H1 (cell line): ENCODE data around the gene NOBOX. TPM values are rescaled to one million over a fixed set of nuclear protein-coding genes. Genes with fewer than 3 reads are reported as not detected.

Experiments used
- CTCF ChIA-PET: fragments of 300-600 bp; sonication (Branson Sonifier 250); formaldehyde crosslinking; loops from one replicate; lab custom pipeline; 2021; ENCODE audit not compliant: partially characterized antibody; lab: Charles Lee
- POLR2A ChIA-PET: fragments of 300-600 bp; sonication (Branson Sonifier 250); formaldehyde crosslinking; loops from one replicate; lab custom pipeline; 2021; ENCODE audit warnings: inconsistent platforms; ENCODE audit not compliant: partially characterized antibody; lab: Charles Lee
- DNase-seq, 2 experiments: peaks; one replicate each; pipeline versions ENCODE4 v3.0.0 to v3.0.0-alpha.2; 2010 to 2022; ENCODE audit warnings: low spot score in 2 of 2, low read depth in 1 of 2, mixed read lengths in 1 of 2
- FAIRE-seq: peaks from 2 replicates; lab custom pipeline; 2011; peaks lifted over from hg19 to GRCh38; lab: Jason Lieb, UNC
- H2AFZ ChIP-seq: 2 replicates; pipeline ENCODE4 v1.8.1; 2012; ENCODE audit warnings: low read length, inconsistent platforms
- H2AK5ac ChIP-seq: 2 replicates; pipeline ENCODE4 v1.6.1; 2013; ENCODE audit warnings: low read depth, low read length
- H2BK120ac ChIP-seq: replicated peaks from 2 replicates; pipeline ENCODE3; 2013; ENCODE audit warnings: low read depth, low read length, inconsistent platforms
- H2BK12ac ChIP-seq: 2 replicates; pipeline ENCODE4 v1.6.1; 2013; ENCODE audit warnings: low read depth, low read length
- H2BK15ac ChIP-seq: 2 replicates; pipeline ENCODE4 v1.6.1; 2013; ENCODE audit warnings: low read length
- H2BK20ac ChIP-seq: 2 replicates; pipeline ENCODE4 v1.6.1; 2013; ENCODE audit warnings: low read length
- H2BK5ac ChIP-seq: 2 replicates; pipeline ENCODE4 v1.6.1; 2013; ENCODE audit warnings: low read depth, low read length
- H3K14ac ChIP-seq: 2 replicates; pipeline ENCODE4 v1.6.1; 2013; ENCODE audit warnings: inconsistent platforms; ENCODE audit not compliant: insufficient read length
- H3K18ac ChIP-seq: 2 replicates; pipeline ENCODE4 v1.6.1; 2013; ENCODE audit warnings: low read length; ENCODE audit errors: extremely low read depth
- H3K23ac ChIP-seq: 2 replicates; pipeline ENCODE4 v1.6.1; 2013; ENCODE audit warnings: inconsistent platforms; ENCODE audit not compliant: insufficient read length
- H3K23me2 ChIP-seq: 2 replicates; pipeline ENCODE4 v1.6.1; 2013; ENCODE audit warnings: low read depth, low read length
- H3K27ac ChIP-seq: 2 replicates; pipeline ENCODE4 v1.6.1; 2011; ENCODE audit warnings: low read depth, low read length, inconsistent platforms
- H3K27me3 ChIP-seq, 4 experiments: replicated peaks in 1 of 4; 1 replicate in 1 of 4; 2 replicates in 3 of 4; pipeline versions ENCODE4 v1.6.1 to v1.8.1; 2011 to 2013; ENCODE audit warnings: low read length in 3 of 4, mild to moderate bottlenecking in 3 of 4, inconsistent platforms in 2 of 4, mixed read lengths in 2 of 4, moderate library complexity in 1 of 4; ENCODE audit not compliant: control insufficient read depth in 3 of 4, insufficient read depth in 3 of 4; ENCODE audit errors: extremely low read depth in 1 of 4
- H3K36me3 ChIP-seq, 4 experiments: 2 replicates each; pipeline versions ENCODE4 v1.6.1 to v1.8.1; 2011 to 2013; ENCODE audit warnings: mild to moderate bottlenecking in 4 of 4, low read length in 3 of 4, moderate library complexity in 2 of 4, control low read depth in 1 of 4, inconsistent platforms in 1 of 4; ENCODE audit not compliant: insufficient read depth in 4 of 4, control insufficient read depth in 2 of 4
- H3K4ac ChIP-seq: replicated peaks from 2 replicates; pipeline ENCODE3; 2013; ENCODE audit warnings: low read length, low read depth, mixed read lengths, inconsistent platforms; ENCODE audit not compliant: insufficient read length
- H3K4me1 ChIP-seq, 4 experiments: replicated peaks in 1 of 4; 1 replicate in 1 of 4; 2 replicates in 3 of 4; pipeline versions ENCODE4 v1.6.1 to v1.8.1; 2011 to 2013; ENCODE audit warnings: low read length in 3 of 4, inconsistent platforms in 2 of 4, mixed read lengths in 1 of 4; ENCODE audit not compliant: insufficient read depth in 4 of 4, control insufficient read depth in 3 of 4
- H3K4me2 ChIP-seq, 2 experiments: 2 replicates each; pipeline versions ENCODE4 v1.6.1 to v1.8.1; 2011 to 2013; ENCODE audit warnings: low read depth in 2 of 2, low read length in 2 of 2, control low read depth in 1 of 2, inconsistent platforms in 1 of 2, mild to moderate bottlenecking in 1 of 2; ENCODE audit not compliant: insufficient read depth in 1 of 2
- H3K4me3 ChIP-seq, 4 experiments: fragments of 200-600, 300-600 bp in 1 of 4; sonication (generic), shearing (Covaris generic), sonication (Bioruptor Twin) in 1 of 4; 2 replicates each; pipeline versions ENCODE4 v1.5.1 to v1.8.1; 2011 to 2016; ENCODE audit warnings: low read length in 4 of 4, low read depth in 3 of 4, control low read depth in 2 of 4, inconsistent platforms in 2 of 4, mild to moderate bottlenecking in 2 of 4, mixed read lengths in 1 of 4, moderate library complexity in 1 of 4; ENCODE audit not compliant: insufficient read depth in 2 of 4; ENCODE audit errors: extremely low read depth in 1 of 4
- H3K56ac ChIP-seq: replicated peaks from 2 replicates; pipeline ENCODE3; 2013; ENCODE audit warnings: low read depth, mild to moderate bottlenecking, mixed read lengths, low read length, inconsistent platforms; ENCODE audit not compliant: insufficient read length
- H3K79me1 ChIP-seq: 2 replicates; pipeline ENCODE4 v1.6.1; 2013; ENCODE audit warnings: low read depth, low read length, control low read depth
- H3K79me2 ChIP-seq, 2 experiments: 2 replicates each; pipeline versions ENCODE4 v1.6.1 to v1.8.1; 2012 to 2013; ENCODE audit warnings: low read length in 2 of 2, mild to moderate bottlenecking in 2 of 2, inconsistent platforms in 1 of 2; ENCODE audit not compliant: insufficient read depth in 2 of 2, control insufficient read depth in 1 of 2
- H3K9ac ChIP-seq, 4 experiments: replicated peaks in 1 of 4; 1 replicate in 1 of 4; 2 replicates in 3 of 4; pipeline versions ENCODE4 v1.6.1 to v1.8.1; 2011 to 2013; ENCODE audit warnings: low read depth in 3 of 4, low read length in 3 of 4, control low read depth in 2 of 4, mild to moderate bottlenecking in 2 of 4, moderate library complexity in 2 of 4, inconsistent platforms in 1 of 4; ENCODE audit errors: extremely low read depth in 1 of 4
- H3K9me3 ChIP-seq, 2 experiments: 2 replicates each; pipeline versions ENCODE4 v1.6.1 to v1.8.1; 2012 to 2013; ENCODE audit warnings: mild to moderate bottlenecking in 2 of 2, moderate library complexity in 2 of 2, control low read depth in 1 of 2, inconsistent platforms in 1 of 2, low read depth in 1 of 2, low read length in 1 of 2, mixed read lengths in 1 of 2; ENCODE audit not compliant: insufficient read depth in 2 of 2
- H4K20me1 ChIP-seq, 2 experiments: replicated peaks in 1 of 2; 2 replicates each; pipeline versions ENCODE3 to v1.8.1; 2011 to 2013; ENCODE audit warnings: inconsistent platforms in 2 of 2, low read length in 2 of 2, mild to moderate bottlenecking in 1 of 2; ENCODE audit not compliant: insufficient read depth in 2 of 2, control insufficient read depth in 1 of 2
- H4K5ac ChIP-seq: 2 replicates; pipeline ENCODE4 v1.6.1; 2013; ENCODE audit warnings: low read length, low read depth, mixed read lengths, inconsistent platforms; ENCODE audit not compliant: insufficient read length
- H4K8ac ChIP-seq: 2 replicates; pipeline ENCODE4 v1.8.0; 2013; ENCODE audit warnings: mild to moderate bottlenecking, moderate library complexity, low read length, inconsistent platforms; ENCODE audit not compliant: insufficient read depth; ENCODE audit errors: extremely low read depth
- H4K91ac ChIP-seq: replicated peaks from 2 replicates; pipeline ENCODE3; 2013; ENCODE audit warnings: low read length, mixed read lengths, inconsistent platforms; ENCODE audit not compliant: insufficient read length
- CTCF ChIP-seq, 3 experiments: IDR thresholded peaks; 1 replicate in 2 of 3; 2 replicates in 1 of 3; pipeline versions ENCODE4 v1.5.1 to v1.6.1; 2011; ENCODE audit warnings: low read length in 3 of 3, mild to moderate bottlenecking in 3 of 3, inconsistent platforms in 2 of 3, low read depth in 1 of 3, moderate library complexity in 1 of 3; ENCODE audit not compliant: insufficient read depth in 1 of 3; ENCODE audit errors: control extremely low read depth in 1 of 3
- NRF1 ChIP-seq: IDR thresholded peaks from 2 replicates; pipeline ENCODE4 v1.6.1; 2011; ENCODE audit warnings: mild to moderate bottlenecking, low read depth, low read length, improper control_type of control experiment
- POLR2AphosphoS5 ChIP-seq: IDR thresholded peaks from 2 replicates; pipeline ENCODE4 v1.6.1; 2011; ENCODE audit warnings: low read depth, low read length
- RAD21 ChIP-seq, 2 experiments: IDR thresholded peaks in 1 of 2; conservative IDR thresholded peaks in 1 of 2; 2 replicates each; pipeline ENCODE4 v1.6.1; 2011; ENCODE audit warnings: low read depth in 2 of 2, low read length in 2 of 2, improper control_type of control experiment in 1 of 2, inconsistent platforms in 1 of 2, mild to moderate bottlenecking in 1 of 2, moderate library complexity in 1 of 2
- TCF12 ChIP-seq: IDR thresholded peaks from 2 replicates; pipeline ENCODE4 v1.6.1; 2011; ENCODE audit warnings: low read depth, mild to moderate bottlenecking, low read length
- WGBS, 2 experiments: shearing (Covaris generic) in 1 of 2; methylation state at CpG; one replicate each; pipeline versions ENCODE4 v1.1.6 to v1.1.7; 2013 to 2015; ENCODE audit warnings: low lambda C conversion rate in 2 of 2, mixed read lengths in 2 of 2, inconsistent platforms in 1 of 2, low coverage in 1 of 2, missing lambda C conversion rate in 1 of 2; ENCODE audit not compliant: insufficient replicate concordance in 2 of 2, insufficient coverage in 1 of 2, insufficient read length in 1 of 2; ENCODE audit errors: extremely low coverage in 1 of 2, missing lambda C conversion rate in 1 of 2; 5-methylcytosine and 5-hydroxymethylcytosine counted together
- polyA plus RNA-seq, 7 experiments: library from polyadenylated mRNA; depleted of rRNA in 3 of 7; stranded (reverse) in 5 of 7; unstranded in 2 of 7; fragments of >200 nt in 5 of 7; fragments of 200-250 nt in 2 of 7; gene quantifications; 1 replicate in 5 of 7; 2 replicates in 1 of 7; 4 replicates in 1 of 7; pipeline versions ENCODE4 v1.2.1 to v1.2.3, GENCODE V29; 2011 to 2013; ENCODE audit warnings: missing spikeins in 2 of 7, mixed read lengths in 2 of 7
- total RNA-seq: library from RNA; stranded (reverse); fragmentation: NEBNext Ultra II Directional; extraction: Animal tissue kit (Norgen Biotek cat#: 25700); gene quantifications from 2 replicates; pipeline ENCODE4 v1.2.1, GENCODE V29; 2021

The NOBOX gene
- total and polyA plus RNA-seq, 2 of the 8 experiments (the other 6 are each of a cell fraction or from before 2014, with no cell fraction given), result not detected

- no peak overlapping the region for H3K18ac ChIP-seq
- H2BK20ac ChIP-seq, result no peak overlapping the region
- H3K36me3 ChIP-seq, result no peaks in the 10 kb centered on the region
- POLR2A ChIA-PET, result no interaction called here
- no peak overlapping the region for H2BK5ac ChIP-seq
- H3K56ac ChIP-seq, result no peak overlapping the region
- CTCF ChIA-PET, result interaction anchor here (0.8 to 4.9 kb wide), 14 partner anchors 8 to 256 kb away, joined by 3 to 28 read pairs (median 6); partner anchors contain the start of gene NOBOX
- 0 out of 2 replicates have a peak overlapping the region, but pooled peaks have one; percentile 13 for H2BK12ac ChIP-seq
- H3K14ac ChIP-seq, result no peak overlapping the region
- H3K79me1 ChIP-seq, result no peaks in the 10 kb centered on the region
- H3K23me2 ChIP-seq, result no peaks in the 10 kb centered on the region
- H3K9ac ChIP-seq, result no peak overlapping the region
- 0 out of 2 replicates have a peak overlapping the region, but pooled peaks have one; percentile 73 for H2BK15ac ChIP-seq
- no peak overlapping the region for H3K4me3 ChIP-seq
- H3K23ac ChIP-seq, result no peak overlapping the region
- no peak overlapping the region for H4K5ac ChIP-seq
- H4K20me1 ChIP-seq, result no peaks in the 10 kb centered on the region
- H2AK5ac ChIP-seq, result no peak overlapping the region
- no peak overlapping the region for H2BK120ac ChIP-seq
- no peaks in the 10 kb centered on the region for H3K79me2 ChIP-seq
- DNase-seq (peak in 1 of 2 experiments; percentile 45), FAIRE-seq (no peak)
- H3K4me1 ChIP-seq, result peaks cover 0 to 2% (median 0%) of the 10 kb centered on the region in 4 experiments; a peak in 2 of 7 replicates
- H3K9me3 ChIP-seq, result no peaks in the 10 kb centered on the region
- H4K8ac ChIP-seq, result peak overlapping the region; percentile 81; the same call in 1 of the 2 replicates
- H3K4me2 ChIP-seq, result no peak overlapping the region
- H3K27me3 ChIP-seq, result no peaks in the 10 kb centered on the region
- H3K27ac ChIP-seq, result no peak overlapping the region
- no peak overlapping the region for H4K91ac ChIP-seq
- TF ChIP-seq NRF1 (no peak), POLR2AphosphoS5 (no peak), TCF12 (no peak), RAD21 (IDR thresholded peaks at IDR 0.05 in 1 of 2, conservative IDR thresholded peaks at IDR 0.05 in 1 of 2; ENCODE audit: low read depth in 2 of 2, low read length in 2 of 2) (peak; percentile 86 to 90), CTCF (IDR thresholded peaks at IDR 0.05; ENCODE audit: control extremely low read depth in 1 of 3, insufficient read depth in 1 of 3, low read depth in 1 of 3, low read length in 3 of 3) (peak in 2 of 3 experiments; percentile 63 to 67; a peak in 3 of 4 replicates)
- H2AFZ ChIP-seq, result peak overlapping the region; percentile 93
- 51% methylated on average over 8 of the region's 8 CpGs; no CpG with 5 or more reads in 1 of the 2 experiments for WGBS, 2 experiments
- H3K4ac ChIP-seq, result no peak overlapping the region
Measured at GRCh38 chr7:144391823-144392255, 11.7 kb downstream of the NOBOX start.
